Stimulated activated CD4-positive, alpha-beta T cell treated with anti-CD3 and anti-CD28 coated beads, Interleukin-2, amount 100 ng/mL, for 48 hours (primary cell): ENCODE results near the gene LITAF.
A peak's percentile ranks its signal among the peaks of the same experiment; 100 is the strongest.

Source experiments
- DNase-seq, 2 donors: peaks; one replicate each; pipeline ENCODE4 v3.0.0-alpha.2; 2020

LITAF gene

GRCh38 chr16:11586856-11587642 is at the start of gene LITAF:
Gene LITAF (minus strand): TSS chr16:11586919. CDS start chr16:11556730, 30,189 bp downstream.
- peak; percentile 50 to 57 for DNase-seq

- no peak for DNase-seq
These were observed 49.5 kb upstream of the LITAF start for GRCh38 chr16:11636172-11636721.

- DNase-seq: no peak
These were observed 49.0 kb upstream of the LITAF start for GRCh38 chr16:11635679-11636171.

- DNase-seq: no peak
These were observed 48.5 kb upstream of the LITAF start for GRCh38 chr16:11635113-11635652.

GRCh38 chr16:11634312-11634711 is 47.6 kb upstream of the LITAF start:
- DNase-seq: no peak

- DNase-seq: no peak
These were observed 46.4 kb upstream of the LITAF start for GRCh38 chr16:11633113-11633512.

- no peak for DNase-seq
These were observed 45.8 kb upstream of the LITAF start for GRCh38 chr16:11632455-11632939.

- DNase-seq: no peak
These were observed 44.5 kb upstream of the LITAF start for GRCh38 chr16:11631214-11631613.

GRCh38 chr16:11630768-11631056 is 44.0 kb upstream of the LITAF start:
- no peak for DNase-seq

- no peak for DNase-seq
These were observed 43.5 kb upstream of the LITAF start for GRCh38 chr16:11630046-11630767.

- no peak for DNase-seq
These were observed 42.6 kb upstream of the LITAF start for GRCh38 chr16:11629071-11630030.

- no peak for DNase-seq
These were observed 41.2 kb upstream of the LITAF start for GRCh38 chr16:11627822-11628457.

- DNase-seq: no peak
These were observed 40.6 kb upstream of the LITAF start for GRCh38 chr16:11627292-11627663.

- DNase-seq: no peak
These were observed 40.1 kb upstream of the LITAF start for GRCh38 chr16:11626657-11627291.

GRCh38 chr16:11625769-11626168 is 39.0 kb upstream of the LITAF start:
- no peak for DNase-seq

GRCh38 chr16:11624636-11625607 is 38.2 kb upstream of the LITAF start:
- no peak for DNase-seq

GRCh38 chr16:11624205-11624604 is 37.5 kb upstream of the LITAF start:
- no peak for DNase-seq

GRCh38 chr16:11621920-11622651 is 35.4 kb upstream of the LITAF start:
- DNase-seq: peak in 1 of 2 donors; percentile 21

GRCh38 chr16:11621539-11621919 is 34.8 kb upstream of the LITAF start:
- no peak for DNase-seq
